Endothelial cell (in vitro differentiated cells): ENCODE measurements around the gene PRKCA. TPM values are rescaled to one million over a fixed set of nuclear protein-coding genes. Genes with fewer than 3 reads are reported as not detected.

Experiments
- DNase-seq: peaks from one replicate; pipeline ENCODE4 v3.0.0; 2021; ENCODE audit warnings: low spot score
- H3K27ac Mint-ChIP-seq: one replicate; pipeline ENCODE4 v1.8.0; 2021; ENCODE audit warnings: mixed read lengths, inconsistent platforms; ENCODE audit not compliant: unreplicated experiment
- H3K27me3 Mint-ChIP-seq: one replicate; pipeline ENCODE4 v1.8.0; 2021; ENCODE audit warnings: mild to moderate bottlenecking, moderate library complexity, mixed read lengths, inconsistent platforms; ENCODE audit not compliant: unreplicated experiment
- H3K36me3 Mint-ChIP-seq: one replicate; pipeline ENCODE4 v1.8.0; 2021; ENCODE audit warnings: mild to moderate bottlenecking, low read depth, mixed read lengths, inconsistent platforms; ENCODE audit not compliant: unreplicated experiment
- H3K4me1 Mint-ChIP-seq: one replicate; pipeline ENCODE4 v1.8.0; 2021; ENCODE audit warnings: mild to moderate bottlenecking, mixed read lengths, inconsistent platforms; ENCODE audit not compliant: unreplicated experiment
- H3K4me3 Mint-ChIP-seq: one replicate; pipeline ENCODE4 v1.8.0; 2021; ENCODE audit warnings: mild to moderate bottlenecking, mixed read lengths, inconsistent platforms; ENCODE audit not compliant: unreplicated experiment
- H3K9me3 Mint-ChIP-seq: one replicate; pipeline ENCODE4 v1.8.0; 2021; ENCODE audit warnings: mixed read lengths, inconsistent platforms; ENCODE audit not compliant: unreplicated experiment
- CTCF ChIP-seq: fragments of 200-600 bp; sonication (generic); IDR thresholded peaks from one replicate; pipeline ENCODE4 v1.5.0; 2021; ENCODE audit warnings: antibody characterized with exemption; ENCODE audit not compliant: unreplicated experiment
- total RNA-seq: library from RNA; stranded (reverse); fragmentation: NEBNext Ultra II Directional; extraction: Animal tissue kit (Norgen Biotek cat#: 25700); gene quantifications from one replicate; pipeline ENCODE4 v1.2.1, GENCODE V29; 2021; ENCODE audit not compliant: unreplicated experiment

PRKCA gene
- total RNA-seq, 1 donor from 2014 or later, result 2.1 TPM

GRCh38 chr17:66643815-66644710 lies 341.6 kb downstream of the PRKCA start:
- no peak overlapping the region for H3K27ac Mint-ChIP-seq
- H3K36me3 Mint-ChIP-seq, result no peaks in the 10 kb centered on the region
- no peak for TF ChIP-seq CTCF
- no peak overlapping the region for H3K4me3 Mint-ChIP-seq
- H3K4me1 Mint-ChIP-seq, result no peaks in the 10 kb centered on the region
- H3K9me3 Mint-ChIP-seq, result no peaks in the 10 kb centered on the region
- H3K27me3 Mint-ChIP-seq, result peaks cover 1% of the 10 kb centered on the region
- DNase-seq, result no peak

- no peaks in the 10 kb centered on the region for H3K4me1 Mint-ChIP-seq
- H3K9me3 Mint-ChIP-seq, result no peaks in the 10 kb centered on the region
- H3K27me3 Mint-ChIP-seq, result peaks cover 1% of the 10 kb centered on the region
- no peaks in the 10 kb centered on the region for H3K36me3 Mint-ChIP-seq
- no peak overlapping the region for H3K4me3 Mint-ChIP-seq
- no peak overlapping the region for H3K27ac Mint-ChIP-seq
- no peak for TF ChIP-seq CTCF
- no peak for DNase-seq
These were observed 342.8 kb downstream of the PRKCA start for GRCh38 chr17:66645259-66645658.

GRCh38 chr17:66647391-66647983 lies 345.1 kb downstream of the PRKCA start:
- no peak for TF ChIP-seq CTCF
- Mint-ChIP-seq H3K27me3 (peaks cover 1% of the 10 kb centered on the region), H3K4me3 (no peak overlapping the region), H3K36me3 (no peaks in the 10 kb centered on the region), H3K9me3 (no peaks in the 10 kb centered on the region), H3K4me1 (peaks cover 4% of the 10 kb centered on the region), H3K27ac (no peak overlapping the region)
- DNase-seq, result no peak

GRCh38 chr17:66649818-66650543 lies 347.6 kb downstream of the PRKCA start:
- TF ChIP-seq CTCF, result no peak
- H3K36me3 Mint-ChIP-seq, result no peaks in the 10 kb centered on the region
- peaks cover 4% of the 10 kb centered on the region for H3K4me1 Mint-ChIP-seq
- no peaks in the 10 kb centered on the region for H3K27me3 Mint-ChIP-seq
- DNase-seq, result no peak
- no peak overlapping the region for H3K4me3 Mint-ChIP-seq
- no peaks in the 10 kb centered on the region for H3K9me3 Mint-ChIP-seq
- no peak overlapping the region for H3K27ac Mint-ChIP-seq

DNA sequence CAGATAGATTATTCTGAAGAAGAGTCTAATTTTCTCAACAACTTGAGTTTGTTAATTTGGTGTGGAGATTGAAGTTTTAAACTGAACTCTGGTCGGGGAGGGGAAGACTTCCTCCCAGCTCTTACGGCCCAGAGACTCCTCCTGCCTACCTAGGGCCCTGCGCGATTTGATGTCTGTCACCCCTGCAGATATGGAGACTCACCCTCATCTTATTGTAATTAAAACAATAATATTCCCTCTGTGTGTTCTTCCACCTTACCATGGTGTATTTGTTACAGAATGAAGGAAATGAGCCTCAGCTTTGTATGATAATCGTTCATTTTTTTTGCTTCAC lies 348.1 kb downstream of the PRKCA start:
- no peak overlapping the region for H3K27ac Mint-ChIP-seq
- H3K4me1 Mint-ChIP-seq, result peaks cover 4% of the 10 kb centered on the region
- no peak for TF ChIP-seq CTCF
- DNase-seq, result no peak
- H3K27me3 Mint-ChIP-seq, result no peaks in the 10 kb centered on the region
- H3K9me3 Mint-ChIP-seq, result no peaks in the 10 kb centered on the region
- no peaks in the 10 kb centered on the region for H3K36me3 Mint-ChIP-seq
- no peak overlapping the region for H3K4me3 Mint-ChIP-seq
